HepG2 (cell line): Measurements from ENCODE around the gene WDR59. TPM values are rescaled to one million over a fixed set of nuclear protein-coding genes. Genes with fewer than 3 reads are reported as not detected.
A peak's percentile ranks its signal among the peaks of the same experiment; 100 is the strongest.

Experiments
- ATAC-seq: fragments of 200-7000 bp; cut with Tn5 transposase; 3 replicates; pipeline ENCODE4 v1.9.1; 2020; ENCODE audit warnings: mild to moderate bottlenecking, moderate library complexity
- BruUV-seq: library from RNA; stranded (reverse); fragments of 400-500 nt; replicated peaks from 2 replicates; lab custom pipeline; 2021; lab: Mats Ljungman, UMichigan
- CTCF ChIA-PET: fragments of 300-600 bp; formaldehyde crosslinking; extraction: SDS; loops from one replicate; lab custom pipeline; 2021; ENCODE audit warnings: low total read pairs, inconsistent platforms, low intra/inter-chr PET ratio; lab: Yijun Ruan, JAX
- POLR2A ChIA-PET: fragments of 350-600 bp; sonication (Branson Sonifier 250); formaldehyde crosslinking; loops from one replicate; lab custom pipeline; 2020; ENCODE audit warnings: antibody characterized with exemption, inconsistent platforms; lab: Yijun Ruan, JAX
- DNase-seq: peaks from one replicate; pipeline ENCODE4 v3.0.0-alpha.2; 2015; ENCODE audit warnings: low spot score
- FAIRE-seq: peaks from 3 replicates; lab custom pipeline; 2011; peaks lifted over from hg19 to GRCh38; lab: Jason Lieb, UNC
- H2AFZ ChIP-seq: one replicate; pipeline ENCODE4 v1.6.1; 2011; ENCODE audit warnings: low read length, inconsistent platforms
- H3K27ac ChIP-seq: fragments of 300-600 bp; 3 replicates; pipeline ENCODE4 v1.8.0; 2011; ENCODE audit warnings: mixed run types, mild to moderate bottlenecking, mixed read lengths, low read length, inconsistent platforms; ENCODE audit not compliant: insufficient read depth; ENCODE audit errors: extremely low read length
- H3K27me3 ChIP-seq, 2 experiments: fragments of 200-600 bp in 1 of 2; 2 replicates in 1 of 2; 3 replicates in 1 of 2; pipeline versions ENCODE4 v1.6.0 to v1.8.0; 2011; ENCODE audit warnings: low read length in 2 of 2, mild to moderate bottlenecking in 2 of 2, moderate library complexity in 2 of 2, inconsistent platforms in 1 of 2; ENCODE audit not compliant: insufficient read depth in 2 of 2, control insufficient read depth in 1 of 2
- H3K36me3 ChIP-seq, 2 experiments: fragments of 200-600 bp in 1 of 2; replicated peaks in 1 of 2; 2 replicates in 1 of 2; 3 replicates in 1 of 2; pipeline versions ENCODE4 v1.5.1 to v1.8.0; 2011; ENCODE audit warnings: low read length in 2 of 2, inconsistent platforms in 1 of 2; ENCODE audit not compliant: insufficient read depth in 2 of 2, control insufficient read depth in 1 of 2
- H3K4me1 ChIP-seq: 2 replicates; pipeline ENCODE4 v1.5.1; 2012; ENCODE audit warnings: low read length, inconsistent platforms; ENCODE audit not compliant: insufficient read depth
- H3K4me2 ChIP-seq: 2 replicates; pipeline ENCODE4 v1.6.0; 2011; ENCODE audit warnings: low read depth, low read length, inconsistent platforms
- H3K4me3 ChIP-seq, 3 experiments: fragments of 200-600 bp in 1 of 3; sonication (generic), shearing (Covaris generic) in 1 of 3; replicated peaks in 1 of 3; 2 replicates each; pipeline ENCODE4 v1.5.1; 2011 to 2016; ENCODE audit warnings: low read length in 3 of 3, inconsistent platforms in 2 of 3, low read depth in 2 of 3, mild to moderate bottlenecking in 2 of 3, control low read depth in 1 of 3, mixed read lengths in 1 of 3; ENCODE audit not compliant: insufficient read depth in 1 of 3
- H3K79me2 ChIP-seq: one replicate; pipeline ENCODE4 v1.6.1; 2011; ENCODE audit warnings: low read length, inconsistent platforms; ENCODE audit not compliant: insufficient read depth
- H3K9ac ChIP-seq: 2 replicates; pipeline ENCODE4 v1.6.0; 2011; ENCODE audit warnings: mild to moderate bottlenecking, low read depth, low read length, inconsistent platforms; ENCODE audit not compliant: insufficient read depth
- H3K9me3 ChIP-seq: 2 replicates; pipeline ENCODE4 v1.5.1; 2012; ENCODE audit warnings: mild to moderate bottlenecking, low read length
- H4K20me1 ChIP-seq: 2 replicates; pipeline ENCODE4 v1.6.0; 2011; ENCODE audit warnings: inconsistent platforms, mild to moderate bottlenecking, low read length, moderate library complexity; ENCODE audit not compliant: insufficient read depth
- ADNP ChIP-seq: sonication (generic); formaldehyde crosslinking; IDR thresholded peaks from 2 replicates; pipeline ENCODE4 v1.4.0; 2020; ENCODE audit warnings: missing genetic modification reagents
- CREB1 ChIP-seq, 2 experiments: fragments of 450-650 bp in 1 of 2; IDR thresholded peaks; 2 replicates each; pipeline ENCODE4 v1.6.1; 2016 to 2017; ENCODE audit warnings: control low read depth in 1 of 2, mild to moderate bottlenecking in 1 of 2, missing compliant biosample characterization in 1 of 2, missing genetic modification characterization in 1 of 2
- GABPB1 ChIP-seq: IDR thresholded peaks from 2 replicates; pipeline ENCODE4 v1.6.1; 2016; ENCODE audit warnings: mild to moderate bottlenecking, missing genetic modification reagents, moderate library complexity, missing compliant biosample characterization
- HNF4G ChIP-seq, 2 experiments: sonication (generic) in 1 of 2; formaldehyde crosslinking in 1 of 2; IDR thresholded peaks; 2 replicates each; pipeline versions ENCODE4 v1.4.0 to v1.6.1; 2011 to 2020; ENCODE audit warnings: borderline replicate concordance in 2 of 2, low read depth in 2 of 2, mild to moderate bottlenecking in 2 of 2, low read length in 1 of 2, missing genetic modification reagents in 1 of 2, moderate library complexity in 1 of 2
- MLLT10 ChIP-seq: sonication (generic); formaldehyde crosslinking; IDR thresholded peaks from 2 replicates; pipeline ENCODE4 v1.4.0; 2020; ENCODE audit warnings: missing genetic modification reagents
- NFE2L1 ChIP-seq: sonication (generic); formaldehyde crosslinking; IDR thresholded peaks from 2 replicates; pipeline ENCODE4 v1.4.0; 2020; ENCODE audit warnings: missing genetic modification reagents, mild to moderate bottlenecking, borderline replicate concordance
- PITX1 ChIP-seq: sonication (generic); formaldehyde crosslinking; IDR thresholded peaks from 2 replicates; pipeline ENCODE4 v1.5.1; 2020; ENCODE audit warnings: mild to moderate bottlenecking, missing genetic modification reagents
- SATB2 ChIP-seq: sonication (generic); formaldehyde crosslinking; IDR thresholded peaks from 2 replicates; pipeline ENCODE4 v1.5.0; 2020; ENCODE audit warnings: missing genetic modification reagents
- SRF ChIP-seq: IDR thresholded peaks from 2 replicates; pipeline ENCODE4 v1.6.1; 2011; ENCODE audit warnings: mild to moderate bottlenecking, low read depth, low read length, moderate library complexity
- TEAD2 ChIP-seq: sonication (generic); formaldehyde crosslinking; IDR thresholded peaks from 2 replicates; pipeline ENCODE4 v1.9.0; 2021; ENCODE audit warnings: missing genetic modification reagents
- ZBTB7B ChIP-seq: sonication (generic); formaldehyde crosslinking; IDR thresholded peaks from 2 replicates; pipeline ENCODE4 v1.4.0; 2020; ENCODE audit warnings: missing genetic modification reagents
- ZFP82 ChIP-seq: sonication (generic); formaldehyde crosslinking; IDR thresholded peaks from 2 replicates; pipeline ENCODE4 v1.5.1; 2020; ENCODE audit warnings: mild to moderate bottlenecking, missing genetic modification reagents, borderline replicate concordance
- ZNF124 ChIP-seq: sonication (generic); formaldehyde crosslinking; IDR thresholded peaks from 2 replicates; pipeline ENCODE4 v1.4.0; 2020; ENCODE audit warnings: missing genetic modification reagents
- ZNF138 ChIP-seq: sonication (generic); formaldehyde crosslinking; IDR thresholded peaks from 2 replicates; pipeline ENCODE4 v1.5.0; 2020; ENCODE audit warnings: mild to moderate bottlenecking, low read depth, missing genetic modification reagents
- ZNF17 ChIP-seq: sonication (generic); formaldehyde crosslinking; IDR thresholded peaks from 2 replicates; pipeline ENCODE4 v1.5.0; 2020; ENCODE audit warnings: mild to moderate bottlenecking, missing genetic modification reagents
- ZNF224 ChIP-seq: sonication (generic); formaldehyde crosslinking; IDR thresholded peaks from 2 replicates; pipeline ENCODE4 v1.5.0; 2020; ENCODE audit warnings: mild to moderate bottlenecking, missing genetic modification reagents
- ZNF598 ChIP-seq: sonication (generic); formaldehyde crosslinking; IDR thresholded peaks from 2 replicates; pipeline ENCODE4 v1.5.1; 2020; ENCODE audit warnings: mild to moderate bottlenecking, missing genetic modification reagents, borderline replicate concordance
- ZNF720 ChIP-seq: sonication (generic); formaldehyde crosslinking; IDR thresholded peaks from 2 replicates; pipeline ENCODE4 v1.4.0; 2020; ENCODE audit warnings: missing genetic modification reagents
- ZNF761 ChIP-seq: sonication (generic); formaldehyde crosslinking; conservative IDR thresholded peaks from 2 replicates; pipeline ENCODE4 v1.4.0; 2020; ENCODE audit warnings: mild to moderate bottlenecking, missing genetic modification reagents
- ZNF775 ChIP-seq: sonication (generic); formaldehyde crosslinking; IDR thresholded peaks from 2 replicates; pipeline ENCODE4 v1.4.0; 2020; ENCODE audit warnings: missing genetic modification reagents, mild to moderate bottlenecking, moderate library complexity, borderline replicate concordance
- ZNF83 ChIP-seq: sonication (generic); formaldehyde crosslinking; IDR thresholded peaks from 2 replicates; pipeline ENCODE4 v1.4.0; 2020; ENCODE audit warnings: missing genetic modification reagents, mild to moderate bottlenecking, borderline replicate concordance
- WGBS: methylation state at CpG from one replicate; pipeline ENCODE4 v1.1.6; 2017; ENCODE audit warnings: low lambda C conversion rate; 5-methylcytosine and 5-hydroxymethylcytosine counted together
- in situ Hi-C: cut with HindIII; loops from 2 replicates; pipeline ENCODE4 v1.10.0; 2017; ENCODE audit warnings: low pct_unique_long_range_greater_than_20kb; ENCODE audit not compliant: extremely low pct_ligation_motif_present
- intact Hi-C: fragments of 100-400 bp; cut with micrococcal nuclease; formaldehyde crosslinking; loops from one replicate; pipeline ENCODE4 v1.10.0; 2022; ENCODE audit not compliant: unreplicated experiment
- polyA plus RNA-seq, 8 experiments: library from polyadenylated mRNA; depleted of rRNA in 3 of 8; stranded (reverse) in 7 of 8; unstranded in 1 of 8; fragments of >200 nt; fragmentation: Illumina TruSeq in 4 of 8; extraction: Trizol in 4 of 8; gene quantifications; 2 replicates each; pipeline versions ENCODE4 v1.2.1 to v1.2.3, GENCODE V29; 2011 to 2016; ENCODE audit warnings: low read depth in 4 of 8, missing spikeins in 1 of 8, mixed read lengths in 1 of 8; ENCODE audit not compliant: insufficient read depth in 1 of 8
- total RNA-seq, 5 experiments: library from RNA; depleted of rRNA; stranded (reverse); fragments of >200 nt; fragmentation: Illumina TruSeq; extraction: Trizol; gene quantifications; 2 replicates each; pipeline ENCODE4 v1.2.3, GENCODE V29; 2016; ENCODE audit warnings: low read depth in 1 of 5
- TF ChIP-seq, protein P1 (sequence below): sonication (generic); formaldehyde crosslinking; IDR thresholded peaks from 2 replicates; pipeline ENCODE4 v1.9.0; 2021; ENCODE audit warnings: missing genetic modification reagents, mild to moderate bottlenecking, borderline replicate concordance
- TF ChIP-seq, protein P2 (sequence below): fragments of 450-650 bp; IDR thresholded peaks from 2 replicates; pipeline ENCODE4 v1.6.1; 2017

Gene WDR59
- total and polyA plus RNA-seq, 2 of the 13 experiments (the other 11 are each of a cell fraction or from before 2014, with no cell fraction given), result 65.2 to 306 TPM

DNA sequence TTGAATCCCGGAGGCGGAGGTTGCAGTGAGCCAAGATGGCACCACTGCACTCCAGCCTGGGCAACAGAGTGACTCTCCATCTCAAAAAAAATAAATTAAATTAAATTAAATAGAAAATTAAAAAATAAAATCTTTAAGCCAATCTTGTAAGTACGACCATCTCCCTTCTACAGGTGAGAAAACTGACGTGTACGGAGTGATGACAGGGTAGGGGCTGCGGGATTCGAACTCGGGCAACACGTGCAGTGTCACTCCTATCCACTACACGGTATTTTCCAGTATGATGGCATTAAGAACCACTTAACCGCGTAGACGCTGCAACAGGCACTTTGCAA is 762 bp downstream of the WDR59 start:
- Histone ChIP-seq H2AFZ (no peak overlapping the region), H3K9ac (peak overlapping the region; percentile 97), H3K27me3 (no peaks in the 10 kb centered on the region; a peak in 1 of 5 replicates), H3K27ac (peak overlapping the region; percentile 75), H3K4me1 (peaks cover 63% of the 10 kb centered on the region), H3K4me3 (peak overlapping the region; percentile 85 to 99 (median 89)), H3K79me2 (peaks cover 46% of the 10 kb centered on the region), H4K20me1 (peaks cover 7% of the 10 kb centered on the region), H3K4me2 (peak overlapping the region; percentile 98), H3K36me3 (no peaks in the 10 kb centered on the region; a peak in 3 of 5 replicates), H3K9me3 (no peaks in the 10 kb centered on the region)
- no peak for DNase-seq
- TF ChIP-seq ZBTB7B (CRISPR knock-in tag), result no peak
- 0 out of 2 replicates have a peak, but pooled peaks have one; percentile 8 for TF ChIP-seq ZNF138 (CRISPR knock-in tag)
- TF ChIP-seq, protein P1, sequence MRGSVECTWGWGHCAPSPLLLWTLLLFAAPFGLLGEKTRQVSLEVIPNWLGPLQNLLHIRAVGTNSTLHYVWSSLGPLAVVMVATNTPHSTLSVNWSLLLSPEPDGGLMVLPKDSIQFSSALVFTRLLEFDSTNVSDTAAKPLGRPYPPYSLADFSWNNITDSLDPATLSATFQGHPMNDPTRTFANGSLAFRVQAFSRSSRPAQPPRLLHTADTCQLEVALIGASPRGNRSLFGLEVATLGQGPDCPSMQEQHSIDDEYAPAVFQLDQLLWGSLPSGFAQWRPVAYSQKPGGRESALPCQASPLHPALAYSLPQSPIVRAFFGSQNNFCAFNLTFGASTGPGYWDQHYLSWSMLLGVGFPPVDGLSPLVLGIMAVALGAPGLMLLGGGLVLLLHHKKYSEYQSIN, result 0 out of 2 replicates have a peak, but pooled peaks have one; percentile 17
- TF ChIP-seq ZNF83 (CRISPR knock-in tag), result no peak
- no peak for TF ChIP-seq ZNF124 (CRISPR knock-in tag)
- TF ChIP-seq, protein P2, sequence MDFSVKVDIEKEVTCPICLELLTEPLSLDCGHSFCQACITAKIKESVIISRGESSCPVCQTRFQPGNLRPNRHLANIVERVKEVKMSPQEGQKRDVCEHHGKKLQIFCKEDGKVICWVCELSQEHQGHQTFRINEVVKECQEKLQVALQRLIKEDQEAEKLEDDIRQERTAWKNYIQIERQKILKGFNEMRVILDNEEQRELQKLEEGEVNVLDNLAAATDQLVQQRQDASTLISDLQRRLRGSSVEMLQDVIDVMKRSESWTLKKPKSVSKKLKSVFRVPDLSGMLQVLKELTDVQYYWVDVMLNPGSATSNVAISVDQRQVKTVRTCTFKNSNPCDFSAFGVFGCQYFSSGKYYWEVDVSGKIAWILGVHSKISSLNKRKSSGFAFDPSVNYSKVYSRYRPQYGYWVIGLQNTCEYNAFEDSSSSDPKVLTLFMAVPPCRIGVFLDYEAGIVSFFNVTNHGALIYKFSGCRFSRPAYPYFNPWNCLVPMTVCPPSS, result no peak
- no peak for TF ChIP-seq PITX1 (CRISPR knock-in tag)
- TF ChIP-seq ADNP (CRISPR knock-in tag), result peak; percentile 14
- TF ChIP-seq ZNF761 (CRISPR knock-in tag), result no peak
- no peak for TF ChIP-seq HNF4G (IDR thresholded peaks at IDR 0.05; ENCODE audit: borderline replicate concordance, low read depth, low read length)
- TF ChIP-seq HNF4G (CRISPR knock-in tag; IDR thresholded peaks at IDR 0.05; ENCODE audit: borderline replicate concordance, low read depth), result no peak
- TF ChIP-seq MLLT10, result no peak
- TF ChIP-seq NFE2L1 (CRISPR knock-in tag), result no peak
- TF ChIP-seq ZNF17, result no peak
- TF ChIP-seq SRF, result no peak
- peak; percentile 76; the same call in 1 of the 2 replicates for TF ChIP-seq ZFP82
- TF ChIP-seq SATB2 (CRISPR knock-in tag), result 0 out of 2 replicates have a peak, but pooled peaks have one; percentile 23
- TF ChIP-seq ZNF775 (CRISPR knock-in tag), result no peak
- no peak for TF ChIP-seq GABPB1 (CRISPR knock-in tag)
- no peak for TF ChIP-seq ZNF598 (CRISPR knock-in tag)
- 0 out of 2 replicates have a peak, but pooled peaks have one; percentile 42 for TF ChIP-seq CREB1 (IDR thresholded peaks at IDR 0.05)
- no peak for TF ChIP-seq CREB1 (CRISPR knock-in tag; IDR thresholded peaks at IDR 0.05)
- 0 out of 2 replicates have a peak, but pooled peaks have one; percentile 57 for TF ChIP-seq ZNF224 (CRISPR knock-in tag)
- TF ChIP-seq TEAD2 (CRISPR knock-in tag), result no peak
- TF ChIP-seq ZNF720 (CRISPR knock-in tag), result no peak
- no peak for FAIRE-seq
- ChIA-PET POLR2A (interaction anchor here (1.2 to 2.0 kb wide), 4 partner anchors 13 to 127 kb away, joined by 3 to 47 read pairs (median 14); partner anchors contain the start of gene ZNRF1), CTCF (no interaction called here)
- 33% methylated on average over 12 of the region's 13 CpGs for WGBS
- in situ Hi-C loops (no loop called here), intact Hi-C loops (no loop called here)
- ATAC-seq, result no peak
- no TSS peak for BruUV-seq
